A549 (cell line): ENCODE results near the gene STAT1.

Source experiments
- CBX2 ChIP-seq: fragments of 200-600 bp; sonication (generic); IDR thresholded peaks from 2 replicates; pipeline ENCODE4 v1.6.1; 2016; ENCODE audit warnings: low read depth, mild to moderate bottlenecking, borderline replicate concordance
- CTCF ChIP-seq: fragments of >200 bp; sonication (Bioruptor Twin); formaldehyde crosslinking; IDR thresholded peaks from 3 replicates; pipeline ENCODE4 v1.5.1; 2016
- PBX3 ChIP-seq: IDR thresholded peaks from 2 replicates; pipeline ENCODE4 v1.6.1; 2012

GRCh38 chr2:191038241-191038725, 24.3 kb upstream of the STAT1 start:
- TF ChIP-seq CBX2 (no peak), CTCF (no peak), PBX3 (no peak)
